Kasumi-1 (cell line): Measurements from ENCODE around the gene CD9.
"Not testable (repeated sequence)": the region's sequence is repeated elsewhere in the genome, so short reads cannot be mapped to it uniquely, and the experiment has no call there.

Experiments used
- DNase-seq, 2 experiments: peaks; one replicate each; lab custom pipeline; 2025; lab: John Stamatoyannopoulos, UW

Gene CD9

GRCh38 chr12:6180268-6181051 lies 19.7 kb upstream of the CD9 start:
- no peak for DNase-seq

- no peak for DNase-seq
Observed at GRCh38 chr12:6181166-6181565, 19.0 kb upstream of the CD9 start.

GRCh38 chr12:6181583-6182278 lies 18.5 kb upstream of the CD9 start:
- DNase-seq, result no peak

GRCh38 chr12:6182279-6182898 lies 17.8 kb upstream of the CD9 start:
- no peak for DNase-seq

GRCh38 chr12:6183689-6184428 lies 16.3 kb upstream of the CD9 start:
- DNase-seq, result no peak

DNA sequence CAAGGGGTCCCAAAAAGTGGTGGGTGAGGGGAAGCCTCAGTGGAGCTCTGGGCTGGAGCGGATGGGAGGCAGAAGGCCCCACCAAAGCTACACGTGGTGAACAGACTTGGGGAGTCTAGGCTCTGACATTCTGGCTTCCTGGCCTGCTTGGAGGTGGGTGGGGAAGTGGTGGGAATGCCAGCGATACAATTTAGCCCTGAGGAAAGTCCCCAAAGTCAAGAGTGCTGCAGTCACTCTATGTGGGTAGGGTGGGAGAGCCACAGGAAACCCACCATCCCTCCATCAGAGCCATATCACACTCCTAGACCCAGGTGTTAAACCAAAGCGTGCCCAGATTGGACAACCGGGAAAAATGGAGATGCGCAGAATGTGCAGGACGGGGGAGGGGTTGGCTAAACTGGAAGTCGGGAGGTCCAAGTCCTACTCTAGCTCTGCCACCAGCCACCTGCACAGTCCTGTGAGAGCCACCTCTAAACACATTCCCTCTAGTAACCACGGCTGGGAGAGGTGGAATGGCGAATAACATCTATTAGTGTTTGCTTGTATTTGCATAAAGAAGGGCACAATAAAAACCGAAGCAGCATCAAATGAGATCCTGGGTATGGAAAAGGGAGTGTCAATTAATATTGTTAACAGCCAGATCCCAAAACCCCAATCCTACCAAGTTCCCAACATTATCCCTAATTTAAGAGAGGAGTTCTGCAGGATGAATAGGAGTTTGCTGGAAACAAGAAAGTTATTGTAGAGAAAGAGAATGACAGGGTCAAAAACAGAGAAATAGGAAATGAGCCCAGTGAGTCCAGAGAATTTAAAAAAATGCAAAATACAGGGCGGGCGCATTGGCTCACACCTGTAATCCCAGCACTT lies 14.0 kb upstream of the CD9 start:
- no peak for DNase-seq

GRCh38 chr12:6187948-6188793 lies 12.0 kb upstream of the CD9 start:
- DNase-seq, result no peak

DNA sequence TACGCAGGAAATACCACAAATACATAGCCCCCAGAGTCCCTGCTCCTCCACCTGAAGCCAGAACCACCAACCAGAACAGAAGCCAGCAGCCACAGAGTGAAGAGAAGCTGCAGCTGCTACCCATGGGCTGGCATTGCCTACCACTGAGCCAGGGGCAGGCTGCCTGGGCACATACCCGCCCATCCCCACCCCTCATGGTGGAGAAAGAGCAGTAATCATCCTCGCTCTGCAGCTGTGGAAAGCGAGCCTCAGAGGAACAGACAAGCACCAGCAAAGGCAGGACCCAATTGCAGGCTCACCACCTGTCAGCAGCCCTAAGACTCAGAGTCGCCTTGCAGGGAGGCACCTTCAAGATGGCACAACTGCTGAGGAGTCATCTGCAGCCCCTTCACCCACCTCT lies 11.2 kb upstream of the CD9 start:
- DNase-seq, result no peak

DNA sequence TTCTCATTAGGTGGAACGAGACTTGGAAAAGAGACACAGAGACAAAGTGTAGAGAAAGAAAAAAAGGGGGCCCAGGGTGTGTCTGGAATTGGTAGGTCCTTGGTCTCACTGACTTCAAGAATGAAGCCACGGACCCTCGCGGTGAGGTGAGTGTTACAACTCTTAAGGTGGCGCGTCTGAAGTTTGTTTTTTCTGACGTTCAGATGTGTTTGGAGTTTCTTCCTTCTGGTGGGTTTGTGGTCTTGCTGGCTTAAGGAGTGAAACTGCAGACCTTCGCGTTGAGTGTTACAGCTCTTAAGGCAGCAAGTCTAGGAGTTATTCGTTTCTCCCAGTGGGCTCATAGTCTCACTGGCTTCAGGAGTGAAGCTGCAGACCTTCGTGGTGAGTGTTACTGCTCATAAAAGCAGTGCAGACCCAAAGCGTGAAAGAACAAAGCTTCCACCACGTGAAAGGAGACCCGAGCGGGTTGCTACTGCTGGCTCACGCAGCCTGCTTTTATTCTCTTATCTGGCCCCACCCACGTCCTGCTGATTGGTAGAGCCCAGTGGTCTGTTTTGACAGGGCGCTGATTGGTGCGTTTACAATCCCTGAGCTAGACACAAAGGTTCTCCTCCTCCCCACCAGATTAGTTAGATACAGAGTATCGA lies 10.1 kb upstream of the CD9 start:
- not testable (repeated sequence) for DNase-seq

DNA sequence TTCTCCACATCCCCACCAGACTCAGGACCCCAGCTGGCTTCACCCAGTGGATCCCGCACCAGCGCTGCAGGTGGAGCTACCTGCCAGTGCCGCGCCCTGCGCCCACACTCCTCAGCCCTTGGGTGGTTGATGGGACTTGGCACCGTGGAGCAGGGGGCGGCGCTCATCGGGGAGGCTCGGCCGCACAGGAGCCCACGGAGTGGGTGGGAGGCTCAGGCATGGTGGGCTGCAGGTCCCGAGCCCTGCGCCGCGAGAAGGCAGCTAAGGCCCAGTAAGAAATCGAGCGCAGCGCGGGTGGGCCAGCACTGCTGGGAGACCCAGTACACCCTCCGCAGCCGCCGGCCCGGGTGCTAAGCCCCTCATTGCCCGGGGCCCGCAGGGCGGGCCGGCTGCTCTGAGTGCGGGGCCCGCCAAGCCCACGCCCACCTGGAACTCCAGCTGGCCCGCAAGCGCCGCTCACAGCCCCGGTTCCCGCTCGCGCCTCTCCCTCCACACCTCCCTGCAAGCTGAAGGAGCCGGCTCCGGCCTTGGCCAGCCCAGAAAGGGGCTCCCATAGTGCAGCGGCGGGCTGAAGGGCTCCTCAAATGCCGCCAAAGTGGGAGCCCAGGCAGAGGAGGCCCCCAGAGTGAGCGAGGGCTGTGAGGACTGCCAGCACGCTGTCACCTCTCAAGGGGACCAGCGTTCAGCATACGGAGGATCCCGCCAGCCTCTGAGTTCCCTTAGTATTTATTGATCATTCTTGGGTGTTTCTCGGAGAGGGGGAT lies 9.3 kb upstream of the CD9 start:
- DNase-seq, result not testable (repeated sequence)

DNA sequence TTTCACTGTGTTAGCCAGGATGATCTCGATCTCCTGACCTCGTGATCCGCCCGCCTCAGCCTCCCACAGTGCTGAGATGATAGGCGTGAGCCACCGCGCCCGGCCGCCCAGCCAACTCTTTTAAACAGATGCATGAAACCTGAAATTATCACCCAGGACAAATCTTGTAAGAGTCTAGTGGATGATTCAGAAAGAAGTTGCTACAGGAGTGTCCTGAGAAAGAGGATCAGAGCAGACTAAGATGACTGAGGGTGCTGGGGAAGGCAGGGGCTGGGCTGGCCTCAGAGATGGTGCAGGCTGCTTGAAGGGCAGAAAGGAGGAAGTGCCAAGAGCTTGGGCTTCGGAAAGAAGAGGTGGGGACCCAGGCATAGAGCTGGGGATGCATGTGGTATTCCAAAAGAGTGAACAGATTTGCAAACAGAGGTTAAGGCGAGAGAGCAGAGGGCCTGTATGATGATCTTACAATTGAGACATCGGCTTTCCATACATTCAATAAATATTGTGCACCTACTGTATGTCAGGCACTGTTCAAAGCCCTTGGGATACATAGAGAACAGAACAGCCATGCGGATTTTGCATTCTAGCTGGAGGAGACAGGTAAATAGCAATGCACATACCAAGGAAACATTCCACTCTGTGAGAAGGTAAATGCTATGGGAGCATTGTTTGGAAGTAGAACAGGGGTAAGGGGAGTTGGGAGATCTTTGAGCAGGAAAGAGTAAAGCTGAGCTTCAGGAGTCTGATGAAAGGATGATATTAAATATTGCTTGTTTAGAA lies 7.4 kb upstream of the CD9 start:
- no peak for DNase-seq

DNA sequence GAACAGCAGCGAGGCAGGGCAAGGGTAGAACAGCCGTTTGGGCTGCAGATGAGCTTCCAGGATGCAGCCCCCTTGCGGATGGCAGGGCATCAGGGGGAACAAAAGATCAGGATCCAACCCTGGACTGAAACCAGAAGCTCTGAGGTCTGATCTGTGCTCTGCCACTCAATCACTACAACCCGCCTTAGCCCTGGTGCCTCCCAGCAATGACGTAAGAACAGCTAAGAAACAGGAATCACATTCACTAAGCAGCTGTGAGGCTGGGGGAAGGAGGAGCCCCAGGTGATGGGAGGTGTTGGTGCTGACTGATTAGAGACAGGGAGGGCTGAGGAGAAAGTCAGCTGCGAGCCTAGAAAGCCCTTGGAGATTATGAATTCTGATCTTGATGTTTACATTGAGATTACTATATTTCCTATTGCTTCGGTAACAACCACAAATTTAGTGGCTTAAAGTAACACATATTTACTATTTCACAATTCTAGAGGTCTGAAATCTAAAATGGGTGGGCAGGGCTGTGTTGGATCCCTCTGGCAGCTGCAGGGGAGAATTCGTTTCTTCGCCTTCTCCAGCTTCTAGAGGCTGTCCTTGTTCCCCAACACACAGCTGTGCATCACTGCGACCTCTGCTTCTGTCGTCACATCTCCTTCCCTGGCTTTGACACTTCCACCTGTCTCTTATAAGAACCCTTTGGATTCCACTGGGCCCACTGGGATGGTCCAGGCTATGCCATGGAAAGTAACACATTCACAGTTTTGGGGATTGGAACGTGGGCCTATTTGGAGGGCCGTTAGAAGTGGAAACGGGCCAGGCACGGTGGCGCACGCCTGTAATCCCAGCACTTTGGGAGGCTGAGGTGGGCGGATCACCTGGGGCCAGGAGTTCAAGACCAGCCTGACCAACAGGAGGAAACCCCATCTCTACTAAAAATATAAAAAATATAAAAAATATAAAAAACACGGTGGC lies 6.1 kb upstream of the CD9 start:
- DNase-seq, result no peak

GRCh38 chr12:6195665-6196535 lies 4.3 kb upstream of the CD9 start:
- peak in 1 of 2 experiments; percentile 27 for DNase-seq

DNA sequence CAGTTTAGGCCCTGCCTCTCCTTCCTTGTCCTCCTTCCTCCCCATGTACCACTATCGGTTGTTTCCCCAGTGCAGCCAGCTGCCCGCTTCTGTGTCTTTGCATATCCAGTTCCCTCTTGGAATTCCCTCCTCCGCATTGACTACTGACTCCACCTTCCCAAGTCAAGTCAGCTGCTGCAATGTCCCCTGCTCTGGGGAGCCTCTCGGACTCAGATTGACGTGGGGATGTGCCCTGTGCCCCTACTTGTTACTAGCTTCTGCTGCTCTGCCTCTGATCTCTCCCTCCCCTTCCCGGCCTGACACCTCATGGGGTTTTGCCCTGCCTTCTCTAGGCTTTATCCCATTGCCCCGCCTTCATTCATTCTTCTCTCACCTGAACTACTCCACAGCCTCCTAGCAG lies 2.1 kb upstream of the CD9 start:
- no peak for DNase-seq

GRCh38 chr12:6198556-6198955 lies 1.6 kb upstream of the CD9 start:
- DNase-seq, result no peak

DNA sequence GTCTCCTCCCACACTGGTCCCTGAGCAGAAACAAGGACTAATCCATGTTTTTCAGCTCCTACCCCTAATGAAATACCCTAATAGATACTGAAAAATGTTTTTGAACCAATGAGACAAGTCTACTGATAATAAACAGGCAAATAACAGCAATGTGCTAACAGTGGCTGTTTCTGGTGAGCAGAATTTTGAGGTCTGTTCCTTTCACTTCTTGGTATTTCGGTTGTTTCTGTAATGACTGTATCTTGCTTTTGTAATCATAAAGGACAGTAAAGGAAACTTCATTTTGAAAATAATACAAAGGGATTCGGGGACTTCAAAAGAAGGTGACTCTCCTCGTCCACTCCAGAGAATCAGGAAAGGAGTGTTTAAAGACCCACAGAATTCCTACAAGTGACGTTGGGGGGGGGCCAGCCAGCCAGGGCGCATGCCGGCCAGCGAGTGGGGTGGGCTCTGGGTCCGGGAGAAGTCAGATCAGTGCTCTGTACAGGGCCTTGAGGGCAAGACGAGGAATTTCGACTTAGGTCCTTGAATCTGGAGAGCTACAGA lies 1.1 kb upstream of the CD9 start:
- no peak for DNase-seq
